Duodenal mucosa (tissue), 2 donors: ENCODE data around the gene GRK4.
"Not testable (repeated sequence)": the region's sequence is repeated elsewhere in the genome, so short reads cannot be mapped to it uniquely, and the experiment has no call there.

Experiments
- H3K27ac ChIP-seq: one replicate; pipeline ENCODE4 v1.7.0; 2013; ENCODE audit warnings: low read depth, low read length
- H3K27me3 ChIP-seq, 2 donors: one replicate each; pipeline ENCODE4 v1.7.0; 2013; ENCODE audit warnings: low read length in 2 of 2, control low read depth in 1 of 2; ENCODE audit not compliant: insufficient read depth in 2 of 2, control insufficient read depth in 1 of 2
- H3K36me3 ChIP-seq, 2 donors: one replicate each; pipeline ENCODE4 v1.7.0; 2013; ENCODE audit warnings: low read length in 2 of 2, control low read depth in 1 of 2; ENCODE audit not compliant: insufficient read depth in 2 of 2, control insufficient read depth in 1 of 2
- H3K4me1 ChIP-seq, 2 donors: one replicate each; pipeline ENCODE4 v1.7.0; 2013; ENCODE audit warnings: low read length in 2 of 2, control low read depth in 1 of 2; ENCODE audit not compliant: insufficient read depth in 2 of 2, control insufficient read depth in 1 of 2
- H3K4me3 ChIP-seq, 2 donors: one replicate each; pipeline ENCODE4 v1.7.0; 2013; ENCODE audit warnings: low read length in 2 of 2, low read depth in 1 of 2
- H3K9ac ChIP-seq, 2 donors: one replicate each; pipeline ENCODE4 v1.7.0; 2013; ENCODE audit warnings: low read length in 2 of 2, low read depth in 1 of 2
- H3K9me3 ChIP-seq, 2 donors: one replicate each; pipeline ENCODE4 v1.7.0; 2013; ENCODE audit warnings: low read length in 2 of 2, control low read depth in 1 of 2; ENCODE audit not compliant: control insufficient read depth in 1 of 2

GRK4 gene

DNA sequence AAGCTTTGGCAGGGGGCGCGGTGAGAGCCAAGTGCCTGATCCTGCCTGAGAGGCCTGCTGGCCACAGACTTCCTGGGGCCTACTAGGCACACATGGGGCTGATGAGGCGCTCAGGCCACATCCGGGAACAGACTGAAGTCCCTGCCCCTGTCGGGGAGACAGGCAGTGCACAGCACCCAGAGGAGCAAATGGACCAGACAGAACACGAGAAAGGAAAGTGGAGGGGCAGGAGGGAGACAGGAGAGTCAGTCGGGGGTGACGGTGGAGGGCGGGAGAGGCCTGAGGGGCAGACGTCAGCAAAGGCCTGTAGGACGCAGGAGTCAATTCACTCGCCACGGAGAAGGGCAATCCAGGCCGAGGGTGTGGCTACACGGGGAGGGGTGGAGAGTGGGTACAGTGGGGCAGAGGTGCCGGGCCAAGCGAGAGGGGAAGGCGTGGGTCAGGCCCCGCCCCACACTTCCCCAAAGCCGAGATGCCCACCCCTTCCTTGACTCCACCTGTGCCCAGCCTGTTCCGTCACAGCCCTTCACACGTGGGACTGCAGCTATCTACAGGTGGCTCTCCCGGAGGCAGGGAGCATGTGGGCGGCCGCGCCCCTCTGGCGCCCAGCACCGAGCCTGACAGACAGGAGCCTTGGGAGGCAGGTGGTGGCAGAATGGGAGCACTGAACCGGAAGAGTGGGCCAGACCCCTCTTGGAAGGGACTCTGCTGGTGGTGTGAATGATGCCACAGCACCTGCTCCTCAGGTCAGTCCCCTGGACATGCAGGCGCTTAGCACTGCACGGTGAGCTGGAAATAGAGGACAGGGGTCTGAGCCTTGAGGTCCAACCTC is 20.6 kb upstream of the GRK4 start:
- Histone ChIP-seq H3K9ac (peak overlapping the region in 1 of 2 donors; percentile 60), H3K27ac (no peak overlapping the region), H3K36me3 (peaks cover 55 to 95% of the 10 kb centered on the region in 2 donors), H3K4me3 (no peak overlapping the region), H3K27me3 (no peaks in the 10 kb centered on the region), H3K9me3 (no peaks in the 10 kb centered on the region), H3K4me1 (peaks cover 9 to 19% of the 10 kb centered on the region in 2 donors)

DNA sequence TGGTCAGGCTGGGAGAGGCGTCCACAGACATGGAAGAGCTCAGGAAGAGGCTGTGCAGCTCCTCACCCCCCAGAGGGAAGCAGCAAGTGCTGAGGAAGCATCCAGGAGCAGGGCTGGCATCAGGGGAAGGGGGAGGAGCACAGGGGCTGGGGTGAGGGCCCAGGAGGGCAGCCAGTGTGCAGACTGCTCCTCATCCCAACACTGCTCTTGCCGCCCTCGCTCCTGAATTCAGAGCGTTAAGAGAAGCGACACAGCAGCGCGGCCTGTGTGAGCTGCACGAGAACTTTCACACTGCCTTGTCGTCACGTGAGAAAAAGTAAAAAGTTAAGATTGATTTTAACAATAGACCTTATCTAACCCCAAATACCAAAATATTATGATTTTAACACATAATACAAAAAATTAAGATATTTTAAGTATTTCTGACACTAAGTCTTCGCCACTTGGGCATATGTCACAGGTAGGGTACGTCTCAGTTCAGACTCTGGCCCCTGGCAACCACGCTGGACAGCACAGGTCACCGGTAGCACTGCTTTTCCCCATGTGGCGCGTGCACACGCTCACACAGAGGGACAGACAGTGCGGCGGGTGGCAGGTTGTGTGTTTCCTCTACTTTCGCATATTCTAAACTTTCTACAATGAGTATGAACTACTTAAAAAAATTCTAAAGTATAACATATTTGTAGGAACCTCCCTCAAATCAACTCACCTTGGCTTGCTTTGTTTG is 19.8 kb upstream of the GRK4 start:
- Histone ChIP-seq H3K36me3 (peaks cover 58 to 95% of the 10 kb centered on the region in 2 donors), H3K4me1 (peaks cover 9 to 19% of the 10 kb centered on the region in 2 donors), H3K27ac (no peak overlapping the region), H3K9me3 (no peaks in the 10 kb centered on the region), H3K9ac (no peak overlapping the region), H3K27me3 (no peaks in the 10 kb centered on the region), H3K4me3 (no peak overlapping the region)

DNA sequence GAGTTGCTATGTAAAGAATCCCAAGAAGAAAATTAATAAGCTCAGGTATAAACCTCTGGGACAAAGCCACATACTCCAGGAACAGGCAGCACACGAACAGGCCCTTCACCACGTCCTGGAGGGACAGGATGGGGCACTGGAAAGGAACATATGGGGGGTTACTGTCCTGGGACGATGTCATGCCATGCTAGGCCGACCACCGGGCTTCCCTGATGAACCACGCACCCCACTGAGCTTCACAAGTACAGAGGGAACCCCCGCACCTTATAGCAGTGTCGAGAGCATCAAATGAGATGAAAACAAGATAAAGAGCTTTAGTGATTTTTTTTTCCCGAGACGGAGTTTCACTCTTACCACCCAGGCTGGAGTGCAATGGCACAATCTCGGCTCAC is 19.3 kb upstream of the GRK4 start:
- peaks cover 9 to 19% of the 10 kb centered on the region in 2 donors for H3K4me1 ChIP-seq
- no peak overlapping the region for H3K4me3 ChIP-seq
- H3K9ac ChIP-seq: no peak overlapping the region
- H3K36me3 ChIP-seq: peaks cover 53 to 95% of the 10 kb centered on the region in 2 donors
- H3K9me3 ChIP-seq: no peaks in the 10 kb centered on the region
- no peak overlapping the region for H3K27ac ChIP-seq
- H3K27me3 ChIP-seq: no peaks in the 10 kb centered on the region

DNA sequence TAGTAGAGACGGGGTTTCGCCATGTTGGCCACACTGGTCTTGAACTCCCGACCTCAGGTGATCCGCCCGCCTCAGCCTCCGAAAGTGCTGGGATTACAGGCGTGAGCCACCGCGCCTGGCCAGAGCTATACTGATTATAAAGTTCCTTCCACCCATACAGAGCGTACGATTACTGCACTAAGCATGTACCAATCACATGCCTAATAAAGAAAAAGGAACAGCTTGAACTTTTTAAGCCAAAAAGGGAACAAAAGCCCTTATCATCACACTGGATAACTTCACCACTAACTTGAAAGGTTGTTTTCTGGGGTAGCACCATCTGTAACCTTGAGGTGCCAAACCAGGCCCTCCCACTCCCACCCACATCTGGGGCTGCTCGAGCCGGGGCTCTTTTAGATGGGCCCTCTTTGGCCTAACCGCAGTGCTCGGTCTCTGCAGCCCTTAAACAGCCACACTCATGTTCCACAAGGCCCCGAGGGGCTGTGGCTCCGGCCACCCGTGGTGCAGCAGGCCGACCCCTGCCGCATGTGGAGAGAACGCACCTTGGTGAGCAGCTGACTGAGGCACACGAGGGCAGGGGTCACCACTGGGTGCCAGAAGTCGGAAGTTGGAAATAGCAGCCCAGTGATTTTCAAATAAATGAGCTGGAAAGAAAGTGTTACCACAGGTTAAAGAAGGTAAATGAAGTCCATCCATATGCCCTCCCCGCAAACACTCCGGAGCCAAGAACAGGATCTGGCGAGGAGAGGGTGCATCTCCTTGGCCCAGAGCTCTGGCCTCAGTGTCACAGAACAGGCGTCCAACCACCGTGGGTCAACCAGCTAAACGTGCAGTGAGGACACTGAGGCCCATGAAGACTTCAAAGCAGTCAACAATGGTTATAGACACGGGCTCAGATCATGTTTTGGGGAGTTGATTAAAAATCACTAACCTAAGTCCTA is 18.5 kb upstream of the GRK4 start:
- Histone ChIP-seq H3K9ac (no peak overlapping the region), H3K4me1 (peaks cover 9 to 19% of the 10 kb centered on the region in 2 donors), H3K9me3 (no peaks in the 10 kb centered on the region), H3K4me3 (no peak overlapping the region), H3K27me3 (no peaks in the 10 kb centered on the region), H3K27ac (no peak overlapping the region), H3K36me3 (peaks cover 53 to 95% of the 10 kb centered on the region in 2 donors)

DNA sequence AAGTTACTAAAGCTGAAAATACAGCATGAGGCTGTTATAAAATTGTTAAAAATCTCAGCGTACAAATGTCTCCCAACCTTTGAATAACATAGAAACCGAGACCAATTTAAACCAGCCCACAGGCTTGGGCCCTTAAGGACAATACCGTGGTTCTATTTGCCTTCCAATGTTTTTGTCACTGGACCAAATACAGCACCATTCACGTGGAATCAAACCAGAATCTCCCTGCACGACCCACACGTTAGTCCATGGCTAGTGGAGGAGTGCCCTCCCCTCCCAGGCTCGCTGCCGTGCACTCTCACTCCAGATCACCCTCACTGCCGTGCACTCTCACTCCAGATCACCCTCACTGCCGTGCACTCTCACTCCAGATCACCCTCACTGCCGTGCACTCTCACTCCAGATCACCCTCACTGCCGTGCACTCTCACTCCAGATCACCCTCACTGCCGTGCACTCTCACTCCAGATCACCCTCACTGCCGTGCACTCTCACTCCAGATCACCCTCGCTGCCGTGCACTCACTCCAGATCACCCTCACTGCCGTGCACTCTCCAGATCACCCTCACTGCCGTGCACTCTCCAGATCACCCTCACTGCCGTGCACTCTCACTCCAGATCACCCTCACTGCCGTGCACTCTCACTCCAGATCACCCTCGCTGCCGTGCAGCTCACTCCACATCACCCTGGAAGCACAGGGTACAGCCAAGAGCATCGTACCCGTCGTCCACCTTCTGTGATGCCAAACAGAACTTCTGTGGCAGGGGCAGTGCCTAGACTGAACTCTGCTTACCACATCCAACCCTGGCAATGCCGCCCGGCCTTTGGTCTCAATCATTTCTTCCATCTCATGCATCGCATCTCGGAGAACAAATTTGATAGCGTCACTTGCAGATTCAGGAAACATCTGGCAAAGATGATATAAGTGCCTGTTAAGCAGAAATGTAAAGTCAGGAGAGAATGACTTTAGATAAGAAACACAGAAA is 17.5 kb upstream of the GRK4 start:
- H3K9me3 ChIP-seq, H3K27ac ChIP-seq, H3K27me3 ChIP-seq, H3K4me3 ChIP-seq, H3K9ac ChIP-seq: not testable (repeated sequence)
- H3K4me1 ChIP-seq: peaks cover 9 to 19% of the 10 kb centered on the region in 2 donors
- peaks cover 55 to 95% of the 10 kb centered on the region in 2 donors for H3K36me3 ChIP-seq

DNA sequence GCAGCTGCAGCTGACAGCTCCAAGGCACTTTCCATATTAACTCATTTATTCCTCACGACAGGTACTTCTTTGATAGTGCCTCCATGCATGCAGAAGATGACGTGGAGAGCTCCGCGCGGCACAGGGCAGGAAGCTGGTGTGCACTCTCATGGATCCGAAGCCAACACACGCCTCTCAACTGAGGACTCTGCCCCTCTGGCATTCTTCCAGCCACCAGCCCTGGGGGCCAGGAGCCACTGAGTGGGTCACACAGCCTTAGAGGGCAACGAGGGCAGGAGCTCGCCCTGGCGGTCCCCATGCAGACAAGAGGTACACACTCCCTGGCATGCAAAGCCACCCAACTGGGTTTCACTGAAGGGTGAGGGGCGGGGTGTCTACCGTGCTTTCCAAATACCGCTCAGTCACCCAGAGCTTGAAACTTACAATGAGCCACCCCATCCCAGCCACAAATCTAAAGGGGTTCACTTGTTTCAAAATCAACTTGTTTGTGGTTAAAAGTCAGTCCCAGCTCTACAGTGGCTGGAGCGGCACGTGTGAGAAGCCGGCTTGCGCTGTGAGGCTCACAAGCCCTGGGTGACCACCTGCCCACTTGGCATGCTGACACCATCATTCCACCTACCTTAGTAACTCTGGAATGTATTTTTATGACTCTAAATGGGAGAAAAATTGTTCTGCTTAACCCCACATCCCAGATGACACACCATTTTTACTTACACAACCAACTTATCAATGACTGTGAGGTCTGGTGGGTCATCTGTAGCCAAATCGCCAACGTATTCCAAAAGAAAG is 16.4 kb upstream of the GRK4 start:
- Histone ChIP-seq H3K36me3 (peaks cover 51 to 94% of the 10 kb centered on the region in 2 donors), H3K27ac (no peak overlapping the region), H3K27me3 (no peaks in the 10 kb centered on the region), H3K4me3 (no peak overlapping the region), H3K9ac (no peak overlapping the region), H3K9me3 (no peaks in the 10 kb centered on the region), H3K4me1 (peaks cover 9 to 19% of the 10 kb centered on the region in 2 donors)

DNA sequence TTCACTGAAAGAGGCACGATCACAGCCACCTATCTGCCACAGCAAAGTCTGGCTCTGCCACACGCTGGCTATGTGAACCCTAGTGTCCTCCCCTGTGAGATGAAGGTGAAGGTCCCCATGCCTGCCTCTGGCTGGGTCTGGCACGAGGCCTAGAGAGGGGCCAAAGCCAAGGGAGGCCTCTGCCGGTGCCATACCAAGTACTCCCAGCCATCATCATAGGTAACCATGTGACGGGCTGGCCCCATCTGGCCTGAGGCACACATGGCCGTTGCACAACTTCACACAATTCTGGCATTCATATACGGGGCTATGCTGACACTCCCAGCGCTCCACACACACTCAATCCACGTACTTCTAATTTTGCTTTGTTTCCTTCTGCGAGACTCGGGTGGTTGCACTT is 15.4 kb upstream of the GRK4 start:
- H3K27me3 ChIP-seq: no peaks in the 10 kb centered on the region
- peaks cover 51 to 93% of the 10 kb centered on the region in 2 donors for H3K36me3 ChIP-seq
- no peak overlapping the region for H3K9ac ChIP-seq
- H3K4me3 ChIP-seq: no peak overlapping the region
- peaks cover 9 to 12% of the 10 kb centered on the region in 2 donors for H3K4me1 ChIP-seq
- H3K9me3 ChIP-seq: no peaks in the 10 kb centered on the region
- H3K27ac ChIP-seq: no peak overlapping the region

DNA sequence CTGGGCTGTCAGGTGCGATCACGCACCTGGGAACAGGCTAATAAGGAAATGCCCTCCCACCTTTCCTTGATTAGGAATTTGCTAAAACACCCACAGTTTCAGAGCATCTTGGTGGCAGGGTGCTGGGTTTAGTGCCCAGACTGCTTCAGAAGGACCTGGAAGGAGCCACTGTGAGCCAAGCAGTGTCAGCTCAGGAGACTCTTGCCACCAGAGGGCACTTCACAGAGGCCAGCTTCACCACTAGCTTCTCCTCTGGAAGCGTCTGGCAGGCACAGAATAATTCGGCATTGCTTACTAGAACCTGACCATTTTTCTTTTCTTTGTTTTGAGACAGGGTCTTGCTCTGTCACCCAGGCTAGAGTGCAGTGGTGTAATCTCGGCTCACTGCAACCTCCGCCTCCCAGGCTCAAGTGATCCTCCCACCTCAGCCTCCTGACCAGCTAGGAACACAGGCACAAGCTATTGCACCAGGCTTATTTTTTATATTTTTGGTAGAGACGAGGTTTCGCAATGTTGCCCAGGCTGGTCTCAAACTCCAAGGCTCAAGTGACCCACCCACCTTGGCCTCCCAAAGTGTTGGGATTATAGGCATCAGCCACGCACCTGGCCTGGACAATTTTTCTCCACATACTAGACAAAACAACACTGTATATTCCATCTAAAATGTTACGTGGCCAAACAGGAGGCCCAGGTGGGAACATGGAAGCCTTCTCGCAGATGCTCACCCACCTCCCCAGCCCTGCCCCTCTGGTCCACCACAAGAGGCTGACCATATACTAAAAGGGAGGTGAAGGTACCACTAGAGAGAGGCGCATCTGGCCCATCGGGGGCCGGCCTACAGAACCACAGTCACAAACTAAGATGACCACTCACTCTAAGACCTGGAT is 14.2 kb upstream of the GRK4 start:
- H3K4me3 ChIP-seq: no peak overlapping the region
- no peak overlapping the region for H3K9ac ChIP-seq
- no peaks in the 10 kb centered on the region for H3K9me3 ChIP-seq
- H3K36me3 ChIP-seq: peaks cover 51 to 92% of the 10 kb centered on the region in 2 donors
- H3K27ac ChIP-seq: no peak overlapping the region
- no peaks in the 10 kb centered on the region for H3K27me3 ChIP-seq
- peaks cover 7 to 9% of the 10 kb centered on the region in 2 donors for H3K4me1 ChIP-seq
